Breast epithelium (tissue), 4 donors: ENCODE measurements around the gene ADAM30. TPM values are rescaled to one million over a fixed set of nuclear protein-coding genes. Genes with fewer than 3 reads are reported as not detected.

Experiments
- DNase-seq, 2 donors: peaks; one replicate each; pipeline ENCODE4 v3.0.0-alpha.2; 2019; ENCODE audit warnings: low spot score in 2 of 2
- H3K27ac ChIP-seq, 2 donors: fragments of 200-600 bp; sonication (generic) in 1 of 2; one replicate each; pipeline ENCODE4 v1.5.1; 2016 to 2019; ENCODE audit warnings: mild to moderate bottlenecking in 1 of 2
- H3K27me3 ChIP-seq, 2 donors: fragments of 200-600 bp; sonication (generic) in 1 of 2; one replicate each; pipeline versions ENCODE4 v1.5.1 to v1.6.0; 2017 to 2019; ENCODE audit warnings: control low read depth in 1 of 2, mild to moderate bottlenecking in 1 of 2
- H3K36me3 ChIP-seq: fragments of 200-600 bp; one replicate; pipeline ENCODE4 v1.5.1; 2019
- H3K4me1 ChIP-seq, 2 donors: fragments of 200-600 bp; sonication (generic); one replicate each; pipeline ENCODE4 v1.5.1; 2016 to 2019; ENCODE audit warnings: control low read depth in 1 of 2
- H3K4me3 ChIP-seq, 3 donors: fragments of 200-600 bp; sonication (generic); 1 replicate in 2 of 3; 2 replicates in 1 of 3; pipeline ENCODE4 v1.5.1; 2016 to 2019; ENCODE audit warnings: mild to moderate bottlenecking in 3 of 3, moderate library complexity in 2 of 3
- H3K9me3 ChIP-seq, 2 donors: fragments of 200-600 bp; sonication (generic) in 1 of 2; one replicate each; pipeline ENCODE4 v1.5.1; 2016 to 2019; ENCODE audit warnings: control low read depth in 1 of 2
- POLR2A ChIP-seq: fragments of 450-650 bp; IDR thresholded peaks from one replicate; pipeline ENCODE4 v1.6.1; 2016; ENCODE audit warnings: antibody characterized with exemption, mild to moderate bottlenecking, moderate library complexity
- POLR2AphosphoS5 ChIP-seq, 3 donors: sonication (generic); formaldehyde crosslinking; IDR thresholded peaks; one replicate each; pipeline ENCODE4 v1.6.1; 2017; ENCODE audit warnings: antibody characterized with exemption in 3 of 3
- intact Hi-C: fragments of 100-400 bp; cut with DNase I; formaldehyde crosslinking; loops from one replicate; pipeline ENCODE4 v1.15.1; 2023; ENCODE audit warnings: low total_unique reads
- total RNA-seq, 3 donors: library from RNA; depleted of rRNA; stranded (reverse); fragments of >200 nt; gene quantifications; one replicate each; pipeline ENCODE4 v1.1.0, GENCODE V29; 2016
- TF ChIP-seq, protein P1 (sequence below), 3 donors: fragments of 450-650 bp; IDR thresholded peaks; one replicate each; pipeline ENCODE4 v1.5.1; 2016 to 2017; ENCODE audit warnings: antibody characterized with exemption in 3 of 3, mild to moderate bottlenecking in 3 of 3, moderate library complexity in 3 of 3

ADAM30 gene
- total RNA-seq, 3 donors from 2014 or later, result not detected

DNA sequence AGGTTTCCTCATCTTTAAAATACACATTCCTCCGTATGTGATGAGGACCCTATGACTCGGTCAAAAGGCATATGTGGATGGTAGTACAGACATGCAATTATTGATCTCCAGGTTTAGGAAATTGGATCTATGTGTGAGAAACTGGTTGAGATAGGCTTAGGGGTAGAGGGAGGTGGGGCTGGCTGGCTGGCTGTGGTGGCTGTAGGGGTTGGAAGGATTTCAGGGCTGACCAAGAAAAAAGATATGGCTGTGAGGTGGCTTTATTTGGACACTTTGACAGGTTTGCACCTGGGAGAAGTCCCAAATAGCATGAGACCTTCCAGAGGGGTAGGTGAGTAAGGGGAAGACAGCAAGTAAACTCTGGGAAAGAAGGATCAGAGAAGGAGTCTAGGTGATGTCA, 39.6 kb upstream of the ADAM30 start:
- Histone ChIP-seq H3K27me3 (no peaks in the 10 kb centered on the region), H3K9me3 (peaks cover 0 to 10% of the 10 kb centered on the region in 2 donors), H3K4me3 (no peak overlapping the region), H3K4me1 (no peaks in the 10 kb centered on the region), H3K27ac (no peak overlapping the region), H3K36me3 (peaks cover 35% of the 10 kb centered on the region)
- intact Hi-C loops, result loop anchor here (5.0 kb wide), 1 partner anchor 194 kb away; no protein-coding TSS in a partner anchor
- TF ChIP-seq, protein P1, sequence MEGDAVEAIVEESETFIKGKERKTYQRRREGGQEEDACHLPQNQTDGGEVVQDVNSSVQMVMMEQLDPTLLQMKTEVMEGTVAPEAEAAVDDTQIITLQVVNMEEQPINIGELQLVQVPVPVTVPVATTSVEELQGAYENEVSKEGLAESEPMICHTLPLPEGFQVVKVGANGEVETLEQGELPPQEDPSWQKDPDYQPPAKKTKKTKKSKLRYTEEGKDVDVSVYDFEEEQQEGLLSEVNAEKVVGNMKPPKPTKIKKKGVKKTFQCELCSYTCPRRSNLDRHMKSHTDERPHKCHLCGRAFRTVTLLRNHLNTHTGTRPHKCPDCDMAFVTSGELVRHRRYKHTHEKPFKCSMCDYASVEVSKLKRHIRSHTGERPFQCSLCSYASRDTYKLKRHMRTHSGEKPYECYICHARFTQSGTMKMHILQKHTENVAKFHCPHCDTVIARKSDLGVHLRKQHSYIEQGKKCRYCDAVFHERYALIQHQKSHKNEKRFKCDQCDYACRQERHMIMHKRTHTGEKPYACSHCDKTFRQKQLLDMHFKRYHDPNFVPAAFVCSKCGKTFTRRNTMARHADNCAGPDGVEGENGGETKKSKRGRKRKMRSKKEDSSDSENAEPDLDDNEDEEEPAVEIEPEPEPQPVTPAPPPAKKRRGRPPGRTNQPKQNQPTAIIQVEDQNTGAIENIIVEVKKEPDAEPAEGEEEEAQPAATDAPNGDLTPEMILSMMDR (IDR thresholded peaks at IDR 0.05), result no peak
- TF ChIP-seq POLR2AphosphoS5 (IDR thresholded peaks at IDR 0.05) (no peak), POLR2A (no peak)
- DNase-seq, result no peak

DNA sequence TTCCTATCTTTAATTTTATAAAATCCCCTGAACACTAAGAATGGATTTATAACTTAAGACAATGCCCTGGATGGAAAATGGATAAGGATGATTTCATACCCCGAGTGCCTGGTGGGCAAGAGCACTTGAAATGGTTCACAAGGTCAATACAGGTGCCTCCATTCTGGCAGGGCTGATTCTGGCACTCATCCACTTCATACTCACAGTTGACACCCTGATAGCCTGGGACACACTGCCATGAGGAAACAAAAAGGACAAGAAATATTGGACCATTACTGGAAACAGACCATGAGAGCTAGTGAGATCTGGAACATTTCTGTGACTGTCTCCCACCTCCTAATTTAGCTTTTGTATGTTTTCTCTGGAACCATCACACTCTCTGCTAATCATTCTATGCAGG, 39.1 kb upstream of the ADAM30 start:
- H3K9me3 ChIP-seq, result peaks cover 0 to 10% of the 10 kb centered on the region in 2 donors
- no peak for DNase-seq
- peaks cover 35% of the 10 kb centered on the region for H3K36me3 ChIP-seq
- no peak overlapping the region for H3K27ac ChIP-seq
- intact Hi-C loops, result loop anchor here (5.0 kb wide), 1 partner anchor 193 kb away; no protein-coding TSS in a partner anchor
- H3K4me1 ChIP-seq, result no peaks in the 10 kb centered on the region
- H3K27me3 ChIP-seq, result no peaks in the 10 kb centered on the region
- TF ChIP-seq, protein P1 (IDR thresholded peaks at IDR 0.05), result no peak
- TF ChIP-seq POLR2AphosphoS5 (IDR thresholded peaks at IDR 0.05) (no peak), POLR2A (no peak)
- H3K4me3 ChIP-seq, result no peak overlapping the region

DNA sequence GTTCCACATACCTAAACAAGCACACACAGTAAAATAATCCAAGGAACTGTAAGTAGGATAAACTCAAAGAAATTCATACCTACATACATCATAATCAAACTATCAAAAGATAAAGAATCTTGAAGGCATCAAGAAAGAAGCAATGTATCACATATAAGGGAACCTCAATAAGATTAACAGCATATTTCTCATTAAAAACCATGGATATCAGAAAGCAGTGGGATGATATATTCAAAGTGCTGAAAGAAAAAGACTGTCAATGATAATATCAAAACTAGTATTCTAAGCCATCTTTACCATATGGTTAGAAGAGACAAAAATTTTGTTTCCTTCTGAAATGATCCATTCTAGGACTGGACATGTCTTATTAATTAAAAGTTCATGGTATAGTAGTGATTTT, 37.1 kb upstream of the ADAM30 start:
- no peaks in the 10 kb centered on the region for H3K27me3 ChIP-seq
- H3K36me3 ChIP-seq, result peaks cover 30% of the 10 kb centered on the region
- TF ChIP-seq, protein P1 (IDR thresholded peaks at IDR 0.05), result no peak
- TF ChIP-seq POLR2AphosphoS5 (IDR thresholded peaks at IDR 0.05), result no peak
- TF ChIP-seq POLR2A, result no peak
- H3K9me3 ChIP-seq, result peaks cover 0 to 10% of the 10 kb centered on the region in 2 donors
- no peak overlapping the region for H3K4me3 ChIP-seq
- H3K4me1 ChIP-seq, result no peaks in the 10 kb centered on the region
- no peak for DNase-seq
- no peak overlapping the region for H3K27ac ChIP-seq
- intact Hi-C loops, result no loop called here

DNA sequence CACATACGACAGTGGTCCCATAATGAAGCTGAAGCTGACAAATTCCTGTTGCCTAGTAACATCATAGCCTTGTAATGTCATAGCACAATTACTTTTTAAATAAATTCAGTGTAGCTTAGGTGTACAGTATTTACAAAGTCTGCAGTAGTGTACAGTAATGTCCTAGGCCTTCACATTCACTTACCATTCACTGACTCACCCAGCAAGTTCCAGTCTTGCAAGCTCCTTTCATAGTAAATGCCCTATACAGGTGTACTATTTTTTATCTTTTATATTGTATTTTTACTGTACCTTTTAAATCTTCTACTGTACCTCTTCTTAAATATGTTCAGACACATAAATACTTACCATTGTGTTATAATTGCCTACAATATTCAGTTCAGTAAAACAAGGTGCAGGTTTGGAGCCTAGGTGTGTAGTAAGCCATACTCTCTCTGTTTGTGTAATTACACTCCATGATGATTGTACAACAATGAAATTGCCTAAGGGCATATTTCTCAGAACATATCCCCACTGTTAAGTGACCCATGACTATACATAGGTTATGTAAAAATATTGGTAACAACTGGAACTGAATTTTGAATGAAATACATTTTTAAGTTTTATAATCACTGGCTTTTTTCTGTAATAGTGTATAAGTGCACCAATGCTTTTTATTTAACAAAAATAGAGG, 33.5 kb upstream of the ADAM30 start:
- intact Hi-C loops, result no loop called here
- Histone ChIP-seq H3K4me3 (no peak overlapping the region), H3K27ac (no peak overlapping the region), H3K4me1 (no peaks in the 10 kb centered on the region), H3K36me3 (peaks cover 13% of the 10 kb centered on the region), H3K27me3 (no peaks in the 10 kb centered on the region), H3K9me3 (peaks cover 0 to 10% of the 10 kb centered on the region in 2 donors)
- DNase-seq, result no peak
- TF ChIP-seq POLR2A, result no peak
- TF ChIP-seq, protein P1 (IDR thresholded peaks at IDR 0.05), result no peak
- TF ChIP-seq POLR2AphosphoS5 (IDR thresholded peaks at IDR 0.05), result no peak

DNA sequence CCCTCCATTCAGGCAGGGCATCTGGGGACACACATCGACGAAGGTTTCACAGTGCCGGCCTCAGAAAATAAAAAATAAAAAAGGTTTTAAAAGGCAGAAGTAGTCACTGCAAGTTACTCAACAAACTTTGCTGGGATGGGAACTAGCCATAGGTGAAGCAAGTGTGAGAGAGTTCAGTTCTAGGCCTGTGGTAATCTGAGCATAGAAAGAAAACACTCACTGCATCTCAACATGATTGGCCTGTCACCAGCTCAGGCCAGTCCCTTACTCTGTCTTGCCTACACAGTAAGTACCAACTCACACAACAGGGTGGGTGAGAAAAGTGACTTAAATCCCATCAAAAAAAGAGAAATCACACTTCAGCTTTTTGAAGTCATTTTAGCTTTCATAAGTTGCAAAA, 30.2 kb upstream of the ADAM30 start:
- Histone ChIP-seq H3K36me3 (no peaks in the 10 kb centered on the region), H3K4me3 (no peak overlapping the region), H3K4me1 (no peaks in the 10 kb centered on the region), H3K9me3 (no peaks in the 10 kb centered on the region), H3K27me3 (no peaks in the 10 kb centered on the region), H3K27ac (no peak overlapping the region)
- intact Hi-C loops, result no loop called here
- no peak for DNase-seq
- TF ChIP-seq POLR2A (no peak), POLR2AphosphoS5 (IDR thresholded peaks at IDR 0.05) (no peak)
- TF ChIP-seq, protein P1 (IDR thresholded peaks at IDR 0.05), result no peak
